ENCODE measurements around the gene GAREM2.

The GAREM2 gene

GRCh38 chr2:26237868-26238267, 65.0 kb downstream of the GAREM2 start:
- peaks cover 17% of the 10 kb centered on the region for H3K4me1 Mint-ChIP-seq
- H3K27me3 Mint-ChIP-seq (ENCODE audit: low read depth) = no peaks in the 10 kb centered on the region
- H3K4me3 Mint-ChIP-seq = no peak overlapping the region
- no peaks in the 10 kb centered on the region for H3K9me3 Mint-ChIP-seq
- no peak for TF ChIP-seq CTCF (IDR thresholded peaks at IDR 0.05; ENCODE audit: unreplicated experiment in 3 of 3)
- peaks cover 34% of the 10 kb centered on the region for H3K36me3 Mint-ChIP-seq (ENCODE audit: low read depth)
- no peak overlapping the region for H3K27ac Mint-ChIP-seq

- H3K9me3 Mint-ChIP-seq = no peaks in the 10 kb centered on the region
- H3K4me3 Mint-ChIP-seq = no peak overlapping the region
- peaks cover 22% of the 10 kb centered on the region for H3K4me1 Mint-ChIP-seq
- H3K27ac Mint-ChIP-seq = no peak overlapping the region
- H3K36me3 Mint-ChIP-seq (ENCODE audit: low read depth) = peaks cover 30% of the 10 kb centered on the region
- no peak for TF ChIP-seq CTCF (IDR thresholded peaks at IDR 0.05; ENCODE audit: unreplicated experiment in 3 of 3)
- no peaks in the 10 kb centered on the region for H3K27me3 Mint-ChIP-seq (ENCODE audit: low read depth)
Observed at GRCh38 chr2:26238311-26238958, 65.5 kb downstream of the GAREM2 start.
